AG09309 (cell line): Measurements from ENCODE around the gene GOLGA5.

Experiments
- DNase-seq: peaks from one replicate; pipeline ENCODE4 v3.0.0-alpha.2; 2010; ENCODE audit warnings: low read depth
- H3K4me3 ChIP-seq: 2 replicates; pipeline ENCODE4 v1.5.1; 2011; ENCODE audit warnings: mild to moderate bottlenecking, low read depth, low read length, moderate library complexity; ENCODE audit not compliant: control insufficient read depth
- CTCF ChIP-seq: IDR thresholded peaks from 2 replicates; pipeline ENCODE4 v1.5.1; 2011; ENCODE audit warnings: mild to moderate bottlenecking, low read depth, low read length, inconsistent platforms; ENCODE audit not compliant: insufficient read depth, control insufficient read depth; ENCODE audit errors: missing control alignments

GOLGA5 gene

GRCh38 chr14:92830902-92831301 is 36.8 kb downstream of the GOLGA5 start:
- DNase-seq: no peak
- no peak overlapping the region for H3K4me3 ChIP-seq
- TF ChIP-seq CTCF: no peak

GRCh38 chr14:92832137-92832700 is 38.1 kb downstream of the GOLGA5 start:
- no peak overlapping the region for H3K4me3 ChIP-seq
- TF ChIP-seq CTCF: no peak
- DNase-seq: no peak

- TF ChIP-seq CTCF: no peak
- H3K4me3 ChIP-seq: no peak overlapping the region
- no peak for DNase-seq
Measured at GRCh38 chr14:92841930-92842329, 47.8 kb downstream of the GOLGA5 start.

- H3K4me3 ChIP-seq: no peak overlapping the region
- no peak for DNase-seq
- TF ChIP-seq CTCF: no peak
Measured at GRCh38 chr14:92844204-92844603, 50.1 kb downstream of the GOLGA5 start.

- peak; percentile 40 for DNase-seq
- H3K4me3 ChIP-seq: no peak overlapping the region
- TF ChIP-seq CTCF: no peak
Measured at GRCh38 chr14:92846162-92846897, 52.2 kb downstream of the GOLGA5 start.

GRCh38 chr14:92847278-92847677 is 53.2 kb downstream of the GOLGA5 start:
- DNase-seq: no peak
- TF ChIP-seq CTCF: no peak
- H3K4me3 ChIP-seq: no peak overlapping the region
